ENCODE data around the gene RARG. TPM values are rescaled to one million over a fixed set of nuclear protein-coding genes. Genes with fewer than 3 reads are reported as not detected.
A peak's percentile ranks its signal among the peaks of the same experiment; 100 is the strongest.

The RARG gene
- total and polyA plus RNA-seq, 2 donors (not counting 3 experiments of a cell fraction or from before 2014, with no cell fraction given): 9.9 to 19.5 TPM

GRCh38 chr12:53214221-53214620 is 17.8 kb downstream of the RARG start:
- H3K27ac ChIP-seq (ENCODE audit: insufficient read depth, low read depth, low read length): peak overlapping the region; percentile 11
- no TSS peak for BruUV-seq (replicated peaks)
- no peak for DNase-seq (ENCODE audit: low read depth, low spot score)
- no peak overlapping the region for H3K9ac ChIP-seq (replicated peaks; ENCODE audit: extremely low read depth, insufficient read depth, low read length)
- H3K27me3 ChIP-seq (ENCODE audit: control insufficient read depth in 2 of 2, insufficient read depth in 2 of 2, low read length in 2 of 2): no peaks in the 10 kb centered on the region
- TF ChIP-seq, protein P1, sequence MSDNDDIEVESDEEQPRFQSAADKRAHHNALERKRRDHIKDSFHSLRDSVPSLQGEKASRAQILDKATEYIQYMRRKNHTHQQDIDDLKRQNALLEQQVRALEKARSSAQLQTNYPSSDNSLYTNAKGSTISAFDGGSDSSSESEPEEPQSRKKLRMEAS (IDR thresholded peaks at IDR 0.05; ENCODE audit: insufficient read depth, insufficient read length): no peak
- TF ChIP-seq MYC (IDR thresholded peaks at IDR 0.05; ENCODE audit: low read depth, low read length) (no peak), EZH2 (IDR thresholded peaks at IDR 0.05; ENCODE audit: borderline replicate concordance, low read depth, low read length, severe bottlenecking) (no peak), POLR2A (IDR thresholded peaks at IDR 0.05; ENCODE audit: low read depth, low read length) (no peak), JUN (IDR thresholded peaks at IDR 0.05; ENCODE audit: borderline replicate concordance, insufficient read depth, insufficient read length, low read depth) (no peak), GATA2 (IDR thresholded peaks at IDR 0.05; ENCODE audit: insufficient read depth, insufficient read length, low read depth, low read length) (no peak), POLR2AphosphoS5 (IDR thresholded peaks at IDR 0.05; ENCODE audit: insufficient read depth, low read depth, low read length) (no peak), FOS (IDR thresholded peaks at IDR 0.05; ENCODE audit: borderline replicate concordance, insufficient read depth, low read length) (no peak)
- TF ChIP-seq, protein P2, sequence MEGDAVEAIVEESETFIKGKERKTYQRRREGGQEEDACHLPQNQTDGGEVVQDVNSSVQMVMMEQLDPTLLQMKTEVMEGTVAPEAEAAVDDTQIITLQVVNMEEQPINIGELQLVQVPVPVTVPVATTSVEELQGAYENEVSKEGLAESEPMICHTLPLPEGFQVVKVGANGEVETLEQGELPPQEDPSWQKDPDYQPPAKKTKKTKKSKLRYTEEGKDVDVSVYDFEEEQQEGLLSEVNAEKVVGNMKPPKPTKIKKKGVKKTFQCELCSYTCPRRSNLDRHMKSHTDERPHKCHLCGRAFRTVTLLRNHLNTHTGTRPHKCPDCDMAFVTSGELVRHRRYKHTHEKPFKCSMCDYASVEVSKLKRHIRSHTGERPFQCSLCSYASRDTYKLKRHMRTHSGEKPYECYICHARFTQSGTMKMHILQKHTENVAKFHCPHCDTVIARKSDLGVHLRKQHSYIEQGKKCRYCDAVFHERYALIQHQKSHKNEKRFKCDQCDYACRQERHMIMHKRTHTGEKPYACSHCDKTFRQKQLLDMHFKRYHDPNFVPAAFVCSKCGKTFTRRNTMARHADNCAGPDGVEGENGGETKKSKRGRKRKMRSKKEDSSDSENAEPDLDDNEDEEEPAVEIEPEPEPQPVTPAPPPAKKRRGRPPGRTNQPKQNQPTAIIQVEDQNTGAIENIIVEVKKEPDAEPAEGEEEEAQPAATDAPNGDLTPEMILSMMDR (IDR thresholded peaks at IDR 0.05; ENCODE audit: extremely low read depth in 1 of 2, insufficient read depth in 1 of 2, low read depth in 1 of 2, low read length in 2 of 2): no peak
- dilution Hi-C loops (cut with MboI; ENCODE audit: extremely low pct_ligation_motif_present, low sequenced_read_pairs): no loop called here
- peaks cover 0 to 2% of the 10 kb centered on the region in 2 experiments for H3K36me3 ChIP-seq (ENCODE audit: control insufficient read depth in 2 of 2, extremely low read depth in 1 of 2, insufficient read depth in 2 of 2, low read length in 2 of 2)
- FAIRE-seq: peak; percentile 24
- intact Hi-C loops (cut with micrococcal nuclease): loop anchor here (1.0 kb wide), 1 partner anchor 8 kb away; no protein-coding TSS in a partner anchor
- no peak overlapping the region for H2AFZ ChIP-seq (ENCODE audit: low read depth, low read length)
- H3K4me3 ChIP-seq (replicated peaks in 1 of 3; ENCODE audit: insufficient read depth in 1 of 3, low read depth in 1 of 3, low read length in 3 of 3): no peak overlapping the region
- H3K4me1 ChIP-seq (ENCODE audit: control insufficient read depth, extremely low read depth, insufficient read depth, low read length): peaks cover 36% of the 10 kb centered on the region
- no peaks in the 10 kb centered on the region for H4K20me1 ChIP-seq (replicated peaks; ENCODE audit: control insufficient read depth, extremely low read depth, insufficient read depth, low read length)
- H3K9me1 ChIP-seq (replicated peaks; ENCODE audit: control insufficient read depth, extremely low read depth, insufficient read depth, low read length): no peaks in the 10 kb centered on the region
- peak overlapping the region; percentile 21 for H3K4me2 ChIP-seq (ENCODE audit: insufficient read depth, low read length)
- ChIA-PET POLR2A (interaction anchor here (1.5 kb wide), 1 partner anchor 107 kb away, joined by 6 read pairs; the partner anchor contains the start of gene AAAS), CTCF (interaction anchor here (0.9 to 7.3 kb wide), 28 partner anchors 9 to 165 kb away, joined by 3 to 366 read pairs (median 8); partner anchors contain the start of genes AAAS, CSAD, ESPL1 and MYG1)
- H3K79me2 ChIP-seq (ENCODE audit: control insufficient read depth, insufficient read depth, low read length): no peaks in the 10 kb centered on the region
- no peaks in the 10 kb centered on the region for H3K9me3 ChIP-seq (replicated peaks; ENCODE audit: control insufficient read depth, insufficient read depth, low read length)
